ENCODE results near the gene CD53. TPM values are rescaled to one million over a fixed set of nuclear protein-coding genes. Genes with fewer than 3 reads are reported as not detected.

CD53 gene
- total and polyA plus RNA-seq, 9 of the 15 experiments (the other 6 are each of a cell fraction or from before 2014, with no cell fraction given): 63.5 to 220 (median 131) TPM

DNA sequence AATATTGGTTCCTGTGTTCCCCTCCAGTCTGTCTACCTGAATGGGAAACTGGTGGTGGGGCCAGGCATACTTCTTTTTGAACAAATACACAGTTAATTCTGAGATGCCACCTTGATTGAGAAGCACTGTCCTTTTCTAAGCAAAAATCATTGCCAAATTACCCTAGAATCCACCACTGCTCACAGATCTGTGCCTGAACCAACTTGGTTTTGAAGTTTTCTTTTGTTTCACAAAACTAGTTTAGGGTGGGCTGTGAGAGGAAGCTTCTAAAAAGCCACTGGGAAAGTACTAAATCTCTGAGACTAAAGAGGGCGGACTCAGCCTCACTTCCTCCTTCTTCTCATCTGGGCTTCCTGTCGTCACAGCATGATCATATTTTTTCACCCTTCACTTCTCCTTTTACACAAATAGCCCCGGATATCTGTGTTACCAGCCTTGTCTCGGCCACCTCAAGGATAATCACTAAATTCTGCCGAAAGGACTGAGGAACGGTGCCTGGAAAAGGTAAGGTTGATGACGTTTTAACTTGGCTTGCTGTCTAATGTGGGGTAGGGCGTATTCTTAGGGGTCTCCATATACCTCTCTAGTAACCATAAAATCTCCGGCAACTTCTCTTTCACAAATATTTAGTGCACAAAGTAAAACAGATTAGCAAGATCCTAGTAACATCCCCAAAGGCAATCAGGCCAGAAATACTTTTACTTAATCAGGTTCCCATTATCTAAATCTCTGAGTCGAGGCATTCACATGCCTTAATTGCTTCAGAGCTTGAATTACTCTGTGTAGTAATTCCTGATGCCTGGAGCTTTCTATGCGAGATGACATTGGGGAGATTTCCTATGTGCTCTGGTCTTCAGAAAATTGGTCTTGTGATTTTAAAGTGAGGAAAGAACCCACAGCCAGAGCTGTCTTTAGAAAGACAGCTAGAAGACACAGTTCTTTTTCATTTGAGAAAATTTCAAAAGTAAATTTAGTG lies at the start of gene CD53 (continued):
- no peak for TF ChIP-seq HOXB6 (CRISPR knock-in tag; IDR thresholded peaks at IDR 0.05; ENCODE audit: borderline replicate concordance)
- no peak for TF ChIP-seq STAT5A (IDR thresholded peaks at IDR 0.05; ENCODE audit: borderline replicate concordance, low read length)
- no peak for TF ChIP-seq ZNF253 (CRISPR knock-in tag; conservative IDR thresholded peaks at IDR 0.05)
- TF ChIP-seq, protein P1, sequence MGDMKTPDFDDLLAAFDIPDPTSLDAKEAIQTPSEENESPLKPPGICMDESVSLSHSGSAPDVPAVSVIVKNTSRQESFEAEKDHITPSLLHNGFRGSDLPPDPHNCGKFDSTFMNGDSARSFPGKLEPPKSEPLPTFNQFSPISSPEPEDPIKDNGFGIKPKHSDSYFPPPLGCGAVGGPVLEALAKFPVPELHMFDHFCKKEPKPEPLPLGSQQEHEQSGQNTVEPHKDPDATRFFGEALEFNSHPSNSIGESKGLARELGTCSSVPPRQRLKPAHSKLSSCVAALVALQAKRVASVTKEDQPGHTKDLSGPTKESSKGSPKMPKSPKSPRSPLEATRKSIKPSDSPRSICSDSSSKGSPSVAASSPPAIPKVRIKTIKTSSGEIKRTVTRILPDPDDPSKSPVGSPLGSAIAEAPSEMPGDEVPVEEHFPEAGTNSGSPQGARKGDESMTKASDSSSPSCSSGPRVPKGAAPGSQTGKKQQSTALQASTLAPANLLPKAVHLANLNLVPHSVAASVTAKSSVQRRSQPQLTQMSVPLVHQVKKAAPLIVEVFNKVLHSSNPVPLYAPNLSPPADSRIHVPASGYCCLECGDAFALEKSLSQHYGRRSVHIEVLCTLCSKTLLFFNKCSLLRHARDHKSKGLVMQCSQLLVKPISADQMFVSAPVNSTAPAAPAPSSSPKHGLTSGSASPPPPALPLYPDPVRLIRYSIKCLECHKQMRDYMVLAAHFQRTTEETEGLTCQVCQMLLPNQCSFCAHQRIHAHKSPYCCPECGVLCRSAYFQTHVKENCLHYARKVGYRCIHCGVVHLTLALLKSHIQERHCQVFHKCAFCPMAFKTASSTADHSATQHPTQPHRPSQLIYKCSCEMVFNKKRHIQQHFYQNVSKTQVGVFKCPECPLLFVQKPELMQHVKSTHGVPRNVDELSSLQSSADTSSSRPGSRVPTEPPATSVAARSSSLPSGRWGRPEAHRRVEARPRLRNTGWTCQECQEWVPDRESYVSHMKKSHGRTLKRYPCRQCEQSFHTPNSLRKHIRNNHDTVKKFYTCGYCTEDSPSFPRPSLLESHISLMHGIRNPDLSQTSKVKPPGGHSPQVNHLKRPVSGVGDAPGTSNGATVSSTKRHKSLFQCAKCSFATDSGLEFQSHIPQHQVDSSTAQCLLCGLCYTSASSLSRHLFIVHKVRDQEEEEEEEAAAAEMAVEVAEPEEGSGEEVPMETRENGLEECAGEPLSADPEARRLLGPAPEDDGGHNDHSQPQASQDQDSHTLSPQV (IDR thresholded peaks at IDR 0.05): peak; percentile 63
- 0 out of 2 replicates have a peak, but pooled peaks have one; percentile 18 for TF ChIP-seq NR2C1 (IDR thresholded peaks at IDR 0.05)
- no peak for TF ChIP-seq NR2C1 (tag; IDR thresholded peaks at IDR 0.05)
- TF ChIP-seq, protein P2, sequence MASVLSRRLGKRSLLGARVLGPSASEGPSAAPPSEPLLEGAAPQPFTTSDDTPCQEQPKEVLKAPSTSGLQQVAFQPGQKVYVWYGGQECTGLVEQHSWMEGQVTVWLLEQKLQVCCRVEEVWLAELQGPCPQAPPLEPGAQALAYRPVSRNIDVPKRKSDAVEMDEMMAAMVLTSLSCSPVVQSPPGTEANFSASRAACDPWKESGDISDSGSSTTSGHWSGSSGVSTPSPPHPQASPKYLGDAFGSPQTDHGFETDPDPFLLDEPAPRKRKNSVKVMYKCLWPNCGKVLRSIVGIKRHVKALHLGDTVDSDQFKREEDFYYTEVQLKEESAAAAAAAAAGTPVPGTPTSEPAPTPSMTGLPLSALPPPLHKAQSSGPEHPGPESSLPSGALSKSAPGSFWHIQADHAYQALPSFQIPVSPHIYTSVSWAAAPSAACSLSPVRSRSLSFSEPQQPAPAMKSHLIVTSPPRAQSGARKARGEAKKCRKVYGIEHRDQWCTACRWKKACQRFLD (CRISPR knock-in tag; IDR thresholded peaks at IDR 0.05): peak; percentile 52; the same call in 1 of the 2 replicates
- TF ChIP-seq RB1 (IDR thresholded peaks at IDR 0.05; ENCODE audit: low read depth): no peak
- TF ChIP-seq, protein P3, sequence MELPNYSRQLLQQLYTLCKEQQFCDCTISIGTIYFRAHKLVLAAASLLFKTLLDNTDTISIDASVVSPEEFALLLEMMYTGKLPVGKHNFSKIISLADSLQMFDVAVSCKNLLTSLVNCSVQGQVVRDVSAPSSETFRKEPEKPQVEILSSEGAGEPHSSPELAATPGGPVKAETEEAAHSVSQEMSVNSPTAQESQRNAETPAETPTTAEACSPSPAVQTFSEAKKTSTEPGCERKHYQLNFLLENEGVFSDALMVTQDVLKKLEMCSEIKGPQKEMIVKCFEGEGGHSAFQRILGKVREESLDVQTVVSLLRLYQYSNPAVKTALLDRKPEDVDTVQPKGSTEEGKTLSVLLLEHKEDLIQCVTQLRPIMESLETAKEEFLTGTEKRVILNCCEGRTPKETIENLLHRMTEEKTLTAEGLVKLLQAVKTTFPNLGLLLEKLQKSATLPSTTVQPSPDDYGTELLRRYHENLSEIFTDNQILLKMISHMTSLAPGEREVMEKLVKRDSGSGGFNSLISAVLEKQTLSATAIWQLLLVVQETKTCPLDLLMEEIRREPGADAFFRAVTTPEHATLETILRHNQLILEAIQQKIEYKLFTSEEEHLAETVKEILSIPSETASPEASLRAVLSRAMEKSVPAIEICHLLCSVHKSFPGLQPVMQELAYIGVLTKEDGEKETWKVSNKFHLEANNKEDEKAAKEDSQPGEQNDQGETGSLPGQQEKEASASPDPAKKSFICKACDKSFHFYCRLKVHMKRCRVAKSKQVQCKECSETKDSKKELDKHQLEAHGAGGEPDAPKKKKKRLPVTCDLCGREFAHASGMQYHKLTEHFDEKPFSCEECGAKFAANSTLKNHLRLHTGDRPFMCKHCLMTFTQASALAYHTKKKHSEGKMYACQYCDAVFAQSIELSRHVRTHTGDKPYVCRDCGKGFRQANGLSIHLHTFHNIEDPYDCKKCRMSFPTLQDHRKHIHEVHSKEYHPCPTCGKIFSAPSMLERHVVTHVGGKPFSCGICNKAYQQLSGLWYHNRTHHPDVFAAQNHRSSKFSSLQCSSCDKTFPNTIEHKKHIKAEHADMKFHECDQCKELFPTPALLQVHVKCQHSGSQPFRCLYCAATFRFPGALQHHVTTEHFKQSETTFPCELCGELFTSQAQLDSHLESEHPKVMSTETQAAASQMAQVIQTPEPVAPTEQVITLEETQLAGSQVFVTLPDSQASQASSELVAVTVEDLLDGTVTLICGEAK (IDR thresholded peaks at IDR 0.05): peak; percentile 70
- TF ChIP-seq, protein P3 (CRISPR knock-in tag; IDR thresholded peaks at IDR 0.05): no peak
- no peak for TF ChIP-seq ATF1 (CRISPR knock-in tag; IDR thresholded peaks at IDR 0.05)
- TF ChIP-seq ATF1 (tag; IDR thresholded peaks at IDR 0.05): peak; percentile 80

Measured in K562 (cell line).